Nephron (organoid): ENCODE results near the gene PAPOLA.
A peak's percentile ranks its signal among the peaks of the same experiment; 100 is the strongest.

Source experiments
- H3K27ac Mint-ChIP-seq, 3 experiments: 2 replicates each; pipeline ENCODE4 v1.8.0; 2020; ENCODE audit warnings: mixed read lengths in 3 of 3, mild to moderate bottlenecking in 2 of 3, moderate library complexity in 1 of 3
- H3K27me3 Mint-ChIP-seq: 2 replicates; pipeline ENCODE4 v1.8.0; 2021; ENCODE audit warnings: low read depth, mild to moderate bottlenecking, moderate library complexity, mixed read lengths
- H3K36me3 Mint-ChIP-seq: 2 replicates; pipeline ENCODE4 v1.8.0; 2020; ENCODE audit warnings: low read depth, mixed read lengths
- H3K4me1 Mint-ChIP-seq: 2 replicates; pipeline ENCODE4 v1.8.0; 2020; ENCODE audit warnings: mixed read lengths
- H3K4me3 Mint-ChIP-seq, 3 experiments: 2 replicates each; pipeline ENCODE4 v1.8.0; 2020; ENCODE audit warnings: mild to moderate bottlenecking in 3 of 3, mixed read lengths in 3 of 3, moderate library complexity in 2 of 3
- H3K9me3 Mint-ChIP-seq: 2 replicates; pipeline ENCODE4 v1.8.0; 2020; ENCODE audit warnings: mixed read lengths
- CTCF ChIP-seq, 3 experiments: fragments of 200-600 bp; sonication (generic); IDR thresholded peaks; one replicate each; pipeline ENCODE4 v1.5.0; 2021; ENCODE audit warnings: antibody characterized with exemption in 3 of 3; ENCODE audit not compliant: unreplicated experiment in 3 of 3

PAPOLA gene

GRCh38 chr14:96585672-96586013 lies 83.5 kb downstream of the PAPOLA start:
- peaks cover 56% of the 10 kb centered on the region for H3K27me3 Mint-ChIP-seq
- H3K27ac Mint-ChIP-seq, result peak overlapping the region in 1 of 3 experiments; percentile 47
- peaks cover 54% of the 10 kb centered on the region for H3K4me1 Mint-ChIP-seq
- no peaks in the 10 kb centered on the region for H3K36me3 Mint-ChIP-seq
- no peak overlapping the region for H3K4me3 Mint-ChIP-seq
- no peaks in the 10 kb centered on the region for H3K9me3 Mint-ChIP-seq
- TF ChIP-seq CTCF (IDR thresholded peaks at IDR 0.05; ENCODE audit: unreplicated experiment in 3 of 3), result no peak

GRCh38 chr14:96586056-96586455 lies 83.9 kb downstream of the PAPOLA start:
- H3K27ac Mint-ChIP-seq, result peak overlapping the region in 1 of 3 experiments; percentile 3
- no peaks in the 10 kb centered on the region for H3K9me3 Mint-ChIP-seq
- H3K4me1 Mint-ChIP-seq, result peaks cover 54% of the 10 kb centered on the region
- no peaks in the 10 kb centered on the region for H3K36me3 Mint-ChIP-seq
- H3K4me3 Mint-ChIP-seq, result no peak overlapping the region
- TF ChIP-seq CTCF (IDR thresholded peaks at IDR 0.05; ENCODE audit: unreplicated experiment in 3 of 3), result no peak
- peaks cover 56% of the 10 kb centered on the region for H3K27me3 Mint-ChIP-seq

GRCh38 chr14:96586921-96587822 lies 85.0 kb downstream of the PAPOLA start:
- H3K27me3 Mint-ChIP-seq, result peaks cover 48% of the 10 kb centered on the region
- H3K4me1 Mint-ChIP-seq, result peaks cover 54% of the 10 kb centered on the region
- H3K36me3 Mint-ChIP-seq, result no peaks in the 10 kb centered on the region
- H3K4me3 Mint-ChIP-seq, result no peak overlapping the region
- H3K9me3 Mint-ChIP-seq, result no peaks in the 10 kb centered on the region
- H3K27ac Mint-ChIP-seq, result no peak overlapping the region
- no peak for TF ChIP-seq CTCF (IDR thresholded peaks at IDR 0.05; ENCODE audit: unreplicated experiment in 3 of 3)

GRCh38 chr14:96587823-96588385 lies 85.7 kb downstream of the PAPOLA start:
- no peaks in the 10 kb centered on the region for H3K9me3 Mint-ChIP-seq
- H3K4me1 Mint-ChIP-seq, result peaks cover 54% of the 10 kb centered on the region
- H3K27me3 Mint-ChIP-seq, result peaks cover 48% of the 10 kb centered on the region
- H3K4me3 Mint-ChIP-seq, result no peak overlapping the region
- no peak for TF ChIP-seq CTCF (IDR thresholded peaks at IDR 0.05; ENCODE audit: unreplicated experiment in 3 of 3)
- H3K27ac Mint-ChIP-seq, result no peak overlapping the region
- no peaks in the 10 kb centered on the region for H3K36me3 Mint-ChIP-seq

- Mint-ChIP-seq H3K4me1 (peaks cover 46% of the 10 kb centered on the region), H3K9me3 (no peaks in the 10 kb centered on the region), H3K27me3 (peaks cover 48% of the 10 kb centered on the region), H3K4me3 (no peak overlapping the region), H3K27ac (peak overlapping the region in 1 of 3 experiments; percentile 13), H3K36me3 (no peaks in the 10 kb centered on the region)
- no peak for TF ChIP-seq CTCF (IDR thresholded peaks at IDR 0.05; ENCODE audit: unreplicated experiment in 3 of 3)
Observed at GRCh38 chr14:96588410-96589257, 86.5 kb downstream of the PAPOLA start.
